NB4 (cell line): ENCODE measurements around the gene FBXL13.

Source experiments
- CTCF ChIP-seq: IDR thresholded peaks from one replicate; pipeline ENCODE4 v1.5.1; 2012; ENCODE audit warnings: low read depth, low read length
- MAX ChIP-seq: IDR thresholded peaks from 2 replicates; pipeline ENCODE4 v1.6.1; 2011; ENCODE audit warnings: low read depth, low read length
- MYC ChIP-seq: IDR thresholded peaks from 2 replicates; pipeline ENCODE4 v1.6.1; 2011; ENCODE audit warnings: low read depth, low read length
- POLR2A ChIP-seq: IDR thresholded peaks from 2 replicates; pipeline ENCODE4 v1.6.1; 2011; ENCODE audit warnings: mild to moderate bottlenecking; ENCODE audit not compliant: insufficient read length; ENCODE audit errors: extremely low read depth

GRCh38 chr7:103123529-103123928, 48.9 kb upstream of the FBXL13 start:
- TF ChIP-seq POLR2A: no peak
- no peak for TF ChIP-seq CTCF
- no peak for TF ChIP-seq MAX
- TF ChIP-seq MYC: no peak
